ENCODE data around the gene ANKRD28.
"Not testable (repeated sequence)": the region's sequence is repeated elsewhere in the genome, so short reads cannot be mapped to it uniquely, and the experiment has no call there.

Gene ANKRD28

DNA sequence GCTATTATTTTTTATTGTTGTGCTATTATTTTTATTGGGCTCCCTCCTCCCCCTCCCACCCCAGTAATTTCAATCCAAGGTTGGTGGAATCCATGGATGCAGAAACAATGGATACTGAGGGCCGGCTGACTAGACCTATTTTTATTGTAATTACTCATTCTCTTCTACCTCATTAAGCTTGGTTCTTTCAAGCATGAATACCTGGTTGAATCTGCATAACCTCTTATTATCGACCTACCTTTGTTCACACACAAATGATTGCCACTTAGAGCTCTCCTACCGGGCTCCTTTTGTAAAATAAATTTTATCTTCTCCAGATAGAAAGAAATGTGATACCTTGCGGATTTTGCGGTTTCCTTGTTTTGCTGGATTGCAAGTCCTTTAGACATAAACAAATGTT is 164.6 kb downstream of the ANKRD28 start:
- no peak for DNase-seq

DNA sequence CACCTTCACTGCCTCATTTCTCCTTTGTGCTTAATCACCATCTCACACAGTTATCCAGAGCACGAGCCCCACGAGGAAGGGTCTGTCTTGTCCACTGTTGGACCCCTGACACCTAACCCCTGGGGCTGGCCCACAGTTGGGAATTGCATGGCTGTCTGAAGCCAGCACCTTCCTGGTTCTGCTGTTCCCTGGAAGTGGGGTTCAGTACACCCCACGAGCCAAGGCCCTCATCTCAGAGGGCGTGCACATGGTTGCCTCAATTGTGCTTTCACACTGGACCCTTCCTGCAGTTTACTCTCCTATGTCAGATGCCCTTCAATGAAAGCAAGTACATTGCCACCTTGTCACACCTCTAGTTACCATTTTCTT is 165.6 kb downstream of the ANKRD28 start:
- no peak for DNase-seq

DNA sequence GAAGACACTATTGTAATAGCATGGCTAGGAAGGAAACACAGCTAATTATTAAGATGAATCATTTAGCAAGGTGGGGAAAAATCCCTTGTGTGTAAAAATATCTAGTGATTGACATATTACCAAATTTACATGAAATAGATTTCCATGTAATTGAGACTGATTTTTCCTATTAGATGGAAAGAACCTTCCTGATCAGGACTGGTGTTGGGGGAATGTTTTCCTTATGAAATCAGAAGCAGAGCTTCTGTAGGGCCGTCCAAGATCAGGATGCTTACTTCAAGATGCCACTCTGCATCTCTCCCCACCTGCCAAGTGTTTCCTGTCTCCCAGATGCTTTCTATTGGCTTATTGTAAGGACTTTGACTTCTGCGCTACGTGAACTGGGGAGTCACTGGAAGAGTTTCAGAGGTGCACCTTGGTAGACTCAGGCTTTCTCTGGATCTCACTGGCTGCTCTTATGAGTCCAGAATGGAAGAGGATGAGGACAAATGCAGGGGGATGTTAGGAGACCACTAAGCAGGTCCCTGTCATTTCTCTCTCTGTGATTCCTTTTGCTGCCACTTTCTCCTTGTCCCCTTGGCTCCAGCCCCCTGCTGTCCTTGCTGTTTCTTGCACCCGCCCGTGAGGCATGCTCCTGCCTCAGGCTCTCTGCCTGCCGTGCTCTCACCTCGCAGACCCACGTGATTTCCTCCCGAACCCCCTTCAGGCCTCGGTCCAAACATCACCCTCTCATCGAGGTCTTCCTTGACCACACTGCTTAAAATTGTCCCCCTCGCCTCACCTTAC is 166.2 kb downstream of the ANKRD28 start:
- DNase-seq: no peak

DNA sequence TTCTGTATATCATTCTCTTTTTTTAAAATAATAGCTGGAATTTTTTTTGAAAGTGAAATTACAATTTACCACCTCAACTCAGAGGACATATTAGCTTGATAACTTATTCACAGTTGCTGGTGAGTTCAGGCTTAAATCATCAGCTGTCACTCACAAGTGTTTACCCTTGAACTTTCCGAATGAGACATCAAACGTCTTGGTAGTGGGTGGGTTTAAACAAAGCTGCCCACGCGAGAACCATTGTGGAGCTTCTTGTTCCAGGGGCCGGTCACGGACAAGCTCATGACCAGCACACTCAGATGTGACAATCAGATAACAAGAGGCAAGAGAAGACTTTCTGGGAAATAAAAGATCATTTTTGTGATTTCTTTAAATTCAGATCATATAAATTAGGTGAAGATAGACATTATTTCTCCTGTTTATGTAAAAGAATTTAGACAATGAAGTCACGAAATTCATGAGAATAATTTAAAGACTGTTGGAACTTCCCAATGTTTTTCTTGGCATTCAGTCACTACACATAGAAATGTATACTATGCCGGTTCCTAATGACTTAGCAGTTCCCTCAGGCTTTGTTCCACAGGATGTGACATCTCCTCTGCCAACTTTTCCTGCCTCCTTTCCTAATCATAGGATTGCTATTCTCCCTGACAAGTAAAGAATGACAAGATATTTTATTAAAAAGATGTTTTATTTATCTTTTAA is 167.0 kb downstream of the ANKRD28 start:
- no peak for DNase-seq

DNA sequence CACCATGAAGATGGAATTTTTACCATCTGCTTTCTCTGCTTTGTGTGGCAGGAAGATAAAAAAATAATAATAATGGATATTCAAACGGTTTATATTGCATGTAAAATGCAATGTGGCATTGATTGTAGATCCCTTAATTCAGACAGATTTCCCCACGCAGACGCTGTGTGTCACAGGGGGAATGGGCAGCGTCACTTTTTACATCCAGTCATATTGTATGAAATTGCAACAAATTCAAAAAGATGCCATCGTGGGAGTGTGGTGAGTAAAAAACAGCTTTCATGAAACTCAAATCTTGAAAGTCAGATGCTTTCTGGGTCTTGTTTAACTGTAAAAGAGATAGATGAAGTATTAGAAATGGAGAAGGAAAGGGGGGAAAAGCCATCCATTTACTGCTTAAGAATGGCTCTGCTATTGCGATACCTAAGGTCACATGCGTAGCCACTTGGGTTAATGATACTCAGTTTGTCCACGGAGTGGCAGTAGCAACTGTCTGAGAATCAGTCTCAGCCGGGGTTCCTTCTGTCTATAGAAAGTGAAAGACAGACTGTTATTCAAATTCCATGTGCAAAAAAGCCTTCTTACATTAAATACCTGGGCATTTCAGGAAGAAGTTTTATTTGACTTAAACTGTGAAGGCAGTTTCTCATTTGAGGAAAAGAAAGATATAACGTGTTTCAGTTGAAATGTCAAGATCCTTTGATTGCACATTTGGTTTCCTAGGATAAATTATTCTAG is 167.8 kb downstream of the ANKRD28 start:
- DNase-seq: peak; percentile 38

DNA sequence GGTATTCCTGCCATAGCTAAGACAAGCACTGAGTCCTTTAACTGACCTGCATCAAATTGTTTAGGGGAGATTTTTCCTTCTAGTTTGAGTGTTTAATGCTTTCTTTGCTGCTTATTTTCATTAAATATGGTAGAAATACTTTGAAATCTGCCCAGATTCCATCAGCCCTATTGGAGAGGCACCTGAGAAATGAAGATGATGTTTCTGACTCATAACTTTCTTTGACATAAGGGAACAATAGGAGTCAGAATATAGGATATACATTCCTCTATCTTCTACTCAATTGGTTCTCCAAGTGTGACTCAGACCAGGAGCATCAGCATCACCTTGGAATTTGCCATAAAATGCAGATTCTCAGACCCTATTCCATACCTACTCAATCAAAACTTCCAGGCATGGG is 168.8 kb downstream of the ANKRD28 start:
- DNase-seq: no peak

DNA sequence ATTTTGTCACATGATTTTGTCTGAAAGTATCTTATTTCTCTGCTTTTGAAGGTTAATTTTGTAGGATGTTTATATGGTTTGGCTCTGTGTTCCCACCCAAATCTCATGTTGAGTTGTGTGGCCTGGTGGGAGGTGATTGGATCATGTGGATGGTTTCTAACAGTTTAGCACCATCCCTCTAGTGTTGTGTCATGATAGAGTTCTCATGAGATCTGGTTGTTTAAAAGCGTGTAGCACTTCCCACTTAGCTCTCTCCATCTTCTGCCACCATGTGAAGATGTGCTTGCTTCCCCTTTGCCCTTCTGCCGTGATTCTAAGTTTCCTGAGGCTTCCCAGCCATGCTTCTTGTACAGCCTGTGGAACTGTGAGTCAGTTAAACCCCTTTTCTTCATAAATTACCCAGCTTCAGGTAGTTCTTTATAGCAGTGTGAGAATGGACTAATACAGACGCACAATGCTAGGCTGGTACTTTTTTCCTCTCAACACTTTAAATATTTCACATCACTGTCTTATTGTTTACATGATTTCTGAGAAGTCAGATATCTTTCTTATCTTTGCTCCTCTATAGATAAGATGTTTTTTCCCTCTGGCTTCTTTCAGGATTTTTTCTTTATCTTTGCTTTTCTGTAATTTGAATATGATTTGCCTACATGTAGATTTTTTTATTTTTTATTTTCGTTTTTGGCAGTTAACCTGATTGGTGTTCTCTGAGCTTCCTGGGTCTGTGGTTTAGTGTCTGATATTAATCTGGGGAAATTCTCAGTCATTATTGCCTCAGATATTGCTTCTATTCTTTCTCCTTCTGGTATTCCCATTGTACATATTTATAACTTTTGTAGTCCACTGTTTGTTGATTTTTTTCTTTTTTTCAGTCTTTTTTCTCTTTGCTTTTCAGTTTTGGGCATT is 174.0 kb downstream of the ANKRD28 start:
- no peak for DNase-seq

DNA sequence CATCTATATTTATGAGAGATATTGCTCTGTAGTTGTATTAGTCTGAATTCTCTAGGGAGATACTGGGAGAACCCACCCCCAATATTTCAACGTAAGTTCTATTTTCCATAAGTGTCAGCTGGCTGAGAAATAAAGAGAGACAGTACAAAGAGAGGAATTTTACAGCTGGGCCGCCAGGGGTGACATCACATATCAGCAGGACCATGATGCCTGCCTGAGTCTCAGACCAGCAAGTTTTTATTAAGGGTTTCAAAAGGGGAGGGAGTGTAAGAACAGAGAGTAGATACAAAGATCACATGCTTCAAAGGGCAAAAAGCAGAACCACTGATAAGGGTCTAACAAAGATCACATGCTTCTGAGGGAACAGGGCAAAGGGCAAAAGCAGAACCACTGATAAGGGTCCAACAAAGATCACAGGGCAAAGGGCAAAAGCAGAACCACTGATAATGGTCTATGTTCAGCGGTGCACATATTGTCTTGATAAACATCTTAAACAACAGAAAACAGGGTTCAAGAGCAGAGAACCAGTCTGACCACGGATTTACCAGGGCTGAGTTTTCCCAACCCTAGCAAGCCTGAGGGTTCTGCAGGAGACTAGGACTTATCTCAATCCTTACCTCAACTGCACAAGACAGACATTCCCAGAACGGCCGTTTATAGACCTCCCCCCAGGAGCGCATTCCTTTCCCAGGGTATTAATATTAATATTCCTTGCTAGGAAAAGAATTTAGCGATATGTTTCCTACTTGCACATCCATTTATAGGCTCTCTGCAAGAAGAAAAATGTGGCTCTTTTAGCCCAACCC is 177.9 kb downstream of the ANKRD28 start:
- DNase-seq: not testable (repeated sequence)

All from NCI-H774 (cell line).